ENCODE results near the gene THSD4. TPM values are rescaled to one million over a fixed set of nuclear protein-coding genes. Genes with fewer than 3 reads are reported as not detected.
A peak's percentile ranks its signal among the peaks of the same experiment; 100 is the strongest.

The THSD4 gene
- total RNA-seq, 1 donor = 50.9 TPM

DNA sequence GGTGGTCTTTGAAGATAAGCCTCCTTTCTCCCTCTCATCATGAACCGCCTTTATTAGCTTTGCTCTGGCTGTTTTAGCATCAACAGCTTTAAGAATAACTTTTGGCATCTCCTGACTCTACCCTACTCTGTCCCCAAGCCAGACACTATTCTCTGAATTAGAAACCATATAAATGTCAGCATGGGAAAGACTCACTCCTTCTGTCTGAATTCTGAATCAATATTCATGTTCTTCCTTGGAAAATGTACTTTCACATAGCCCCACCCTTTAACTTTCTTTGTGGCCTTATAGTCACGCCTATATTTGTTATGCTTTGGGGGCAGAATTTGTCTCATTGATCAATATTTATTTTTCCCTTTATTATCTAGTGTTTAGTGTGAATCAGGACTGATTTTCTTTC is 563.3 kb downstream of the THSD4 start:
- TF ChIP-seq, protein P1, sequence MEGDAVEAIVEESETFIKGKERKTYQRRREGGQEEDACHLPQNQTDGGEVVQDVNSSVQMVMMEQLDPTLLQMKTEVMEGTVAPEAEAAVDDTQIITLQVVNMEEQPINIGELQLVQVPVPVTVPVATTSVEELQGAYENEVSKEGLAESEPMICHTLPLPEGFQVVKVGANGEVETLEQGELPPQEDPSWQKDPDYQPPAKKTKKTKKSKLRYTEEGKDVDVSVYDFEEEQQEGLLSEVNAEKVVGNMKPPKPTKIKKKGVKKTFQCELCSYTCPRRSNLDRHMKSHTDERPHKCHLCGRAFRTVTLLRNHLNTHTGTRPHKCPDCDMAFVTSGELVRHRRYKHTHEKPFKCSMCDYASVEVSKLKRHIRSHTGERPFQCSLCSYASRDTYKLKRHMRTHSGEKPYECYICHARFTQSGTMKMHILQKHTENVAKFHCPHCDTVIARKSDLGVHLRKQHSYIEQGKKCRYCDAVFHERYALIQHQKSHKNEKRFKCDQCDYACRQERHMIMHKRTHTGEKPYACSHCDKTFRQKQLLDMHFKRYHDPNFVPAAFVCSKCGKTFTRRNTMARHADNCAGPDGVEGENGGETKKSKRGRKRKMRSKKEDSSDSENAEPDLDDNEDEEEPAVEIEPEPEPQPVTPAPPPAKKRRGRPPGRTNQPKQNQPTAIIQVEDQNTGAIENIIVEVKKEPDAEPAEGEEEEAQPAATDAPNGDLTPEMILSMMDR (IDR thresholded peaks at IDR 0.05; ENCODE audit: insufficient read depth, low read length) = no peak
- no peak for DNase-seq (ENCODE audit: low read depth)

DNA sequence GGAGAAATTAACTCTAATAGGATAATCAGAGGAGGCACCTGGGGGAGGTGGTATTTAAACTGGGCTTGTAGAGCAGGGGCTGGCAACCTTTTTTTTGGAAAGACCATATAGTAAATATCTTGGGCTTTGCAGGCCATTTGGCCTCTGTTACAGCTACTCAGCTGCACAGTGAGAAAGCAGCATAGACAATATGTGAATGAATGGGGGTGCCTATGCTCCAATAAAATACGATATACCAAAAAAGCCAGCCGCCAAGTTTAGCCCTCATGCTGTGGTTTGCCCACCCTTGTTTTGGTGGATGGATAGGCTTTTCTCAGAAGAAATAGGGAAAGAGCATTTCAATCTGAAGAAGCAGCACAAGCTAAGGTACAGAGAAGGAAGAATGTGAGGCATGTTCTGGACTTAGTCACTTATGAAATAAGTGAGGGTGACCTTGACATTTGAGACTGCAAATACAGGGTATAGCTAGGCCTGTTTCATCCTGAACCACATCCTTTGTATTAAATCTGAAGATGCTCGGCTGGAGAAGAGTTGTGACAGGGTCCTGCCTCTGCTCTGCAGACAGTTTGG is 564.0 kb downstream of the THSD4 start:
- no peak overlapping the region for H3K4me3 ChIP-seq (ENCODE audit: low read depth, low read length)
- TF ChIP-seq, protein P1 (IDR thresholded peaks at IDR 0.05; ENCODE audit: insufficient read depth, low read length) = no peak
- no peak for DNase-seq (ENCODE audit: low read depth)

More for the DNA sequence above, 563.3 kb downstream of the THSD4 start:
- H3K4me3 ChIP-seq (ENCODE audit: low read depth, low read length) = no peak overlapping the region

DNA sequence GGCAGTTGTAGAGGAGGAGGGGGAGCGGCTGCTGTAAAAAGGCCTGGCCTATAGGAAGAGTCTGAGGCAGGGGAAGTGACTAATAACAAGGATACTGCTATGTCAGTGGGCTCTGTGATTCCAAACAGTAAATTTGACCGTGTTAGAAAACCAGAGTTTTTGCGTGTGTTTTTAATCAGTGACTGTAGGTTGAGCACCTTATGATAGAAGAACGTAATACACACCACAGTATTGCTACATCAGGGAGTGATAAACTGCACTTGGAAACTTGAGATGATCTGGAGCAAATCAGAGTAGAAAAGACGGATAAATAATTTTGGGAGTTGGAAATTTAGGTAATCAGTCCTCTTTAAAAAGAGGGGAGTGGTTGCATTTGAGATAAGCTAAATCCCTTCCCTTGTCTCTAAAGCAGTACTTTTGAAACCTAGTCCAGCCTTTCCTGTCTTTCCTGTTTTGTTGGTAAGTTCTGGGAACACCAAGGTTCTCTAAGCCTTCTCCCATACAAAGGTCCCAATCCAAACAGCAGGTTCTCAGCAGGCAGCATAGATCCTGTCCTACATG is 564.6 kb downstream of the THSD4 start:
- TF ChIP-seq, protein P1 (IDR thresholded peaks at IDR 0.05; ENCODE audit: insufficient read depth, low read length) = no peak
- peak; percentile 80 for DNase-seq (ENCODE audit: low read depth)
- no peak overlapping the region for H3K4me3 ChIP-seq (ENCODE audit: low read depth, low read length)

DNA sequence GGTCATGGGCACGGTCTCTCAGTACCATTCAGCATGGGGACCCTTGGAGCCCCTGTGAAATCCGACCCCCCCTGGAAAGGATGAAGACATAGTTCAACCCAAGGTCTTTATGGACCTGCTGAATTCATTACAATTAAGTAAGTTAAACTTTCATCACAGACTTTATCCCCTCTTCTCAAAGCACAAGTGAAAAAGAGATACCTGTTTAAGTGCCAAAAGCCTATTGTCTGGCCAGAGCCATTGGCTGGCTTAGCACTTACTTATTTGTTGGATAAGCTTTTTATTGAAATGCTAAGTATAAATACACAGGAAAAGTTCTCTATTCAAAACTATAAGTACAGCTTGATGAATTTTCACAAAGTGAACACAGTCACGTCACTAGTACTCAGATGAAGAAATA is 566.7 kb downstream of the THSD4 start:
- TF ChIP-seq, protein P1 (IDR thresholded peaks at IDR 0.05; ENCODE audit: insufficient read depth, low read length) = no peak
- DNase-seq (ENCODE audit: low read depth) = no peak

DNA sequence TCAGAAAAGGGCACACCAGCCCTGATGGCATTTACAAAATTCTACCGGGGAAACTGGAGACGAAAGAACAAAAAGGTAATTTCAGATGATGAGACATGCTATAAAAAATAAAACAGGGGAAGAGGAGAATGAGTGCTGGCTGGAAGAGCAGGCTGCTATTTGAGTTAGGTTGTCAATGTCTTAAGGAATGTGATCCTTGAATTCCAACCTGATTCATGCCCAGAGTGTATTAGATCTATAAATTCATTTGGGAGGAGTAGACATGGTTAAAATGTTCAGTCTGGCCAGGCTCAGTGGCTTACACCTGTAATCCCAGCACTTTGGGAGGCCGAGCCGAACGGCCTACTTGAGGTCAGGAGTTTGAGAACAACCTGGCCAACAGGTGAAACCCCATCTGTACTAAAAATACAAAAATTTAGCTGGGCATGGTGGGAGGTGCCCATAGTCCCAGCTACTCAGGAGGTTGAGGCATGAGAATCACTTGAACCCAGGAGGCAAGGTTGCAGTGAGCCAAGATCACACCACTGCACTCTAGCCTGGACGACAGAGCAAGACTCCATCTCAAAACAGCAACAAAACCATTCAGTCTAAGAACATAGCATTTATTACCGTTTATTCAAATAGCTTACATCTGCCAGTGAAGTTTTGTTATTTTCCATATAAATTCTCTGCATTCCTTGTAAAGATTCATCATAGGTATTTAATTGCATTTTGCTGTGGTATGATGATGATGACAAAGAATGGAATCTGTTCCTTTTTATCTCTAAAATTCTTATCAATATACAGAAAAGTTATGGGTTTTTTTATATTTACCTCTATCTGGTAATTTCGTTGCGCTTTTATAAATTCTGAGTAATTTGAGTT is 568.4 kb downstream of the THSD4 start:
- H3K4me3 ChIP-seq (ENCODE audit: low read depth, low read length) = no peak overlapping the region
- TF ChIP-seq, protein P1 (IDR thresholded peaks at IDR 0.05; ENCODE audit: insufficient read depth, low read length) = no peak
- peak; percentile 45 for DNase-seq (ENCODE audit: low read depth)

More for the DNA sequence above, 566.7 kb downstream of the THSD4 start:
- H3K4me3 ChIP-seq (ENCODE audit: low read depth, low read length) = no peak overlapping the region

DNA sequence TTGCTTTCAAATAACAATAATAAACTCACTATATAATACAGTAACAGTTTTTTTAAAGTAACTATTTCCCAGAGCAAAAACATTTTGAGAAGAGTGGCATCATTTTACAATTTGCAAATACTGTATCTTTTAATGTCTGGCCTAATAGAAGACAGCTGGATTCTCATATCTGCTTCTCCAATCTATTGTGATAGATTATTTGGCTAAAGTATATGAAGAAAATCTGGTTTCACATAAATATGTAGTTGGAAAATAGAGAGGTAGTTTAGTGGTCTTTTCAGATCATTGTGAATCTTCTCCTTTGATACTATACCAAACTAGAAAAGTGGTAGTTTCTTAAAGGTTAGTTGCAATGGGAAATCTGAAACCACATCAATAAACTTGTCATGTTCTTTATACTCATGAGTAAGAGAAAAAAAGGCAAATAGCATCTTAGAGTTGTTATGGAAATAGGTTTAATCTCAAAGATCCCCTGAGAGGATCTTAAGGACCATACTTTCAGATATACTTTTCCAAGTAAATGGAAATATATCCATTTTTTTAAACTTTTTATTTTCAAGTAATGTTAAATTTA is 570.2 kb downstream of the THSD4 start:
- TF ChIP-seq, protein P1 (IDR thresholded peaks at IDR 0.05; ENCODE audit: insufficient read depth, low read length) = no peak
- DNase-seq (ENCODE audit: low read depth) = peak; percentile 33
- H3K4me3 ChIP-seq (ENCODE audit: low read depth, low read length) = no peak overlapping the region

Data from fibroblast of the aortic adventitia (primary cell).